HepG2 (cell line): ENCODE results near the gene NREP. TPM values are rescaled to one million over a fixed set of nuclear protein-coding genes. Genes with fewer than 3 reads are reported as not detected.

Experiments
- ATAC-seq: fragments of 200-7000 bp; cut with Tn5 transposase; 3 replicates; pipeline ENCODE4 v1.9.1; 2020; ENCODE audit warnings: mild to moderate bottlenecking, moderate library complexity
- BruUV-seq: library from RNA; stranded (reverse); fragments of 400-500 nt; replicated peaks from 2 replicates; lab custom pipeline; 2021; lab: Mats Ljungman, UMichigan
- CTCF ChIA-PET: fragments of 300-600 bp; formaldehyde crosslinking; extraction: SDS; loops from one replicate; lab custom pipeline; 2021; ENCODE audit warnings: low total read pairs, inconsistent platforms, low intra/inter-chr PET ratio; lab: Yijun Ruan, JAX
- POLR2A ChIA-PET: fragments of 350-600 bp; sonication (Branson Sonifier 250); formaldehyde crosslinking; loops from one replicate; lab custom pipeline; 2020; ENCODE audit warnings: antibody characterized with exemption, inconsistent platforms; lab: Yijun Ruan, JAX
- DNase-seq: peaks from one replicate; pipeline ENCODE4 v3.0.0-alpha.2; 2015; ENCODE audit warnings: low spot score
- FAIRE-seq: peaks from 3 replicates; lab custom pipeline; 2011; peaks lifted over from hg19 to GRCh38; lab: Jason Lieb, UNC
- H2AFZ ChIP-seq: one replicate; pipeline ENCODE4 v1.6.1; 2011; ENCODE audit warnings: low read length, inconsistent platforms
- H3K27ac ChIP-seq: fragments of 300-600 bp; 3 replicates; pipeline ENCODE4 v1.8.0; 2011; ENCODE audit warnings: mixed run types, mild to moderate bottlenecking, mixed read lengths, low read length, inconsistent platforms; ENCODE audit not compliant: insufficient read depth; ENCODE audit errors: extremely low read length
- H3K27me3 ChIP-seq, 2 experiments: fragments of 200-600 bp in 1 of 2; 2 replicates in 1 of 2; 3 replicates in 1 of 2; pipeline versions ENCODE4 v1.6.0 to v1.8.0; 2011; ENCODE audit warnings: low read length in 2 of 2, mild to moderate bottlenecking in 2 of 2, moderate library complexity in 2 of 2, inconsistent platforms in 1 of 2; ENCODE audit not compliant: insufficient read depth in 2 of 2, control insufficient read depth in 1 of 2
- H3K36me3 ChIP-seq, 2 experiments: fragments of 200-600 bp in 1 of 2; replicated peaks in 1 of 2; 2 replicates in 1 of 2; 3 replicates in 1 of 2; pipeline versions ENCODE4 v1.5.1 to v1.8.0; 2011; ENCODE audit warnings: low read length in 2 of 2, inconsistent platforms in 1 of 2; ENCODE audit not compliant: insufficient read depth in 2 of 2, control insufficient read depth in 1 of 2
- H3K4me1 ChIP-seq: 2 replicates; pipeline ENCODE4 v1.5.1; 2012; ENCODE audit warnings: low read length, inconsistent platforms; ENCODE audit not compliant: insufficient read depth
- H3K4me2 ChIP-seq: 2 replicates; pipeline ENCODE4 v1.6.0; 2011; ENCODE audit warnings: low read depth, low read length, inconsistent platforms
- H3K4me3 ChIP-seq, 3 experiments: fragments of 200-600 bp in 1 of 3; sonication (generic), shearing (Covaris generic) in 1 of 3; replicated peaks in 1 of 3; 2 replicates each; pipeline ENCODE4 v1.5.1; 2011 to 2016; ENCODE audit warnings: low read length in 3 of 3, inconsistent platforms in 2 of 3, low read depth in 2 of 3, mild to moderate bottlenecking in 2 of 3, control low read depth in 1 of 3, mixed read lengths in 1 of 3; ENCODE audit not compliant: insufficient read depth in 1 of 3
- H3K79me2 ChIP-seq: one replicate; pipeline ENCODE4 v1.6.1; 2011; ENCODE audit warnings: low read length, inconsistent platforms; ENCODE audit not compliant: insufficient read depth
- H3K9ac ChIP-seq: 2 replicates; pipeline ENCODE4 v1.6.0; 2011; ENCODE audit warnings: mild to moderate bottlenecking, low read depth, low read length, inconsistent platforms; ENCODE audit not compliant: insufficient read depth
- H3K9me3 ChIP-seq: 2 replicates; pipeline ENCODE4 v1.5.1; 2012; ENCODE audit warnings: mild to moderate bottlenecking, low read length
- H4K20me1 ChIP-seq: 2 replicates; pipeline ENCODE4 v1.6.0; 2011; ENCODE audit warnings: inconsistent platforms, mild to moderate bottlenecking, low read length, moderate library complexity; ENCODE audit not compliant: insufficient read depth
- HMGXB3 ChIP-seq: sonication (generic); formaldehyde crosslinking; IDR thresholded peaks from 2 replicates; pipeline ENCODE4 v1.4.0; 2020; ENCODE audit warnings: missing genetic modification reagents, borderline replicate concordance
- SP1 ChIP-seq, 2 experiments: fragments of 450-650 bp in 1 of 2; sonication (generic) in 1 of 2; formaldehyde crosslinking in 1 of 2; IDR thresholded peaks; 2 replicates each; pipeline versions ENCODE4 v1.4.0 to v1.6.1; 2016 to 2020; ENCODE audit warnings: missing genetic modification reagents in 1 of 2
- TRIM22 ChIP-seq: fragments of 450-650 bp; IDR thresholded peaks from 2 replicates; pipeline ENCODE4 v1.6.1; 2017
- ZNF143 ChIP-seq: sonication (generic); formaldehyde crosslinking; IDR thresholded peaks from 2 replicates; pipeline ENCODE4 v1.4.0; 2020; ENCODE audit warnings: missing genetic modification reagents
- ZNF704 ChIP-seq: sonication (generic); formaldehyde crosslinking; IDR thresholded peaks from 2 replicates; pipeline ENCODE4 v1.8.1; 2023; ENCODE audit warnings: mild to moderate bottlenecking, inconsistent platforms, moderate library complexity, missing genetic modification reagents, borderline replicate concordance
- ZNF775 ChIP-seq: sonication (generic); formaldehyde crosslinking; IDR thresholded peaks from 2 replicates; pipeline ENCODE4 v1.4.0; 2020; ENCODE audit warnings: missing genetic modification reagents, mild to moderate bottlenecking, moderate library complexity, borderline replicate concordance
- ZSCAN30 ChIP-seq: sonication (generic); formaldehyde crosslinking; IDR thresholded peaks from 2 replicates; pipeline ENCODE4 v1.5.0; 2020; ENCODE audit warnings: mild to moderate bottlenecking, missing genetic modification reagents
- WGBS: methylation state at CpG from one replicate; pipeline ENCODE4 v1.1.6; 2017; ENCODE audit warnings: low lambda C conversion rate; 5-methylcytosine and 5-hydroxymethylcytosine counted together
- in situ Hi-C: cut with HindIII; loops from 2 replicates; pipeline ENCODE4 v1.10.0; 2017; ENCODE audit warnings: low pct_unique_long_range_greater_than_20kb; ENCODE audit not compliant: extremely low pct_ligation_motif_present
- intact Hi-C: fragments of 100-400 bp; cut with micrococcal nuclease; formaldehyde crosslinking; loops from one replicate; pipeline ENCODE4 v1.10.0; 2022; ENCODE audit not compliant: unreplicated experiment
- polyA plus RNA-seq, 8 experiments: library from polyadenylated mRNA; depleted of rRNA in 3 of 8; stranded (reverse) in 7 of 8; unstranded in 1 of 8; fragments of >200 nt; fragmentation: Illumina TruSeq in 4 of 8; extraction: Trizol in 4 of 8; gene quantifications; 2 replicates each; pipeline versions ENCODE4 v1.2.1 to v1.2.3, GENCODE V29; 2011 to 2016; ENCODE audit warnings: low read depth in 4 of 8, missing spikeins in 1 of 8, mixed read lengths in 1 of 8; ENCODE audit not compliant: insufficient read depth in 1 of 8
- total RNA-seq, 5 experiments: library from RNA; depleted of rRNA; stranded (reverse); fragments of >200 nt; fragmentation: Illumina TruSeq; extraction: Trizol; gene quantifications; 2 replicates each; pipeline ENCODE4 v1.2.3, GENCODE V29; 2016; ENCODE audit warnings: low read depth in 1 of 5
- TF ChIP-seq, protein P1 (sequence below): sonication (generic); formaldehyde crosslinking; IDR thresholded peaks from 2 replicates; pipeline ENCODE4 v1.5.0; 2020; ENCODE audit warnings: mild to moderate bottlenecking, missing genetic modification reagents, borderline replicate concordance

NREP gene
- total and polyA plus RNA-seq, 2 of the 13 experiments (the other 11 are each of a cell fraction or from before 2014, with no cell fraction given), result 40.5 to 102 TPM

DNA sequence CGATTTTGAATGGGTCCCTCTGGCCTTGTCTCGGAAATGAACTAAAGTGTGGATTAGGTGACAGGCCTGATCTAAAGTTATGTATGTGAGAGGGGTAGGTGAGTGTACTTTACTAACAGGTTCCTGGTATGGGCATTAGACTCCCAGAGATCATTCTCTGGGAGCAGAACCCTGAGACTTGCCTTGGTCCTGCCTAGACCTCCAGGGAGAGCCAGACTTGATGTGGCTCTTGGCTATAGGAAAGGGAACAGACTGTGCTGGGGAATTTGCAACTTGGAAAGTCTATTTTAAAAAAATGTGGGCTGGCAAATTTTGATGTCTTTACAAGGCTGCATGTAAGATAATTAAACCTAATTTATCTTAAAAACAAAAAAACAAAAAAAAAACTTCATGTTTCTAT, 49.8 kb upstream of the NREP start (continued):
- TF ChIP-seq HMGXB3 (CRISPR knock-in tag), result no peak
- no peak for TF ChIP-seq ZSCAN30
- TF ChIP-seq SP1 (IDR thresholded peaks at IDR 0.05), result no peak
- TF ChIP-seq SP1 (CRISPR knock-in tag; IDR thresholded peaks at IDR 0.05), result no peak
- no peak for TF ChIP-seq ZNF704
- no peak for TF ChIP-seq ZNF143 (CRISPR knock-in tag)

GRCh38 chr5:111806156-111806555, 49.2 kb upstream of the NREP start:
- Histone ChIP-seq H3K79me2 (no peaks in the 10 kb centered on the region), H3K27me3 (no peaks in the 10 kb centered on the region), H3K36me3 (no peaks in the 10 kb centered on the region), H4K20me1 (no peaks in the 10 kb centered on the region), H2AFZ (no peak overlapping the region), H3K4me3 (no peak overlapping the region), H3K9me3 (no peaks in the 10 kb centered on the region), H3K4me1 (no peaks in the 10 kb centered on the region), H3K27ac (no peak overlapping the region), H3K4me2 (no peak overlapping the region), H3K9ac (no peak overlapping the region)
- CTCF ChIA-PET, result no interaction called here
- FAIRE-seq (no peak), DNase-seq (no peak), ATAC-seq (no peak)
- POLR2A ChIA-PET, result no interaction called here
- 57% methylated on average over 2 of the region's 2 CpGs for WGBS
- in situ Hi-C loops, result no loop called here
- no TSS peak for BruUV-seq
- intact Hi-C loops, result no loop called here
- TF ChIP-seq, protein P1, sequence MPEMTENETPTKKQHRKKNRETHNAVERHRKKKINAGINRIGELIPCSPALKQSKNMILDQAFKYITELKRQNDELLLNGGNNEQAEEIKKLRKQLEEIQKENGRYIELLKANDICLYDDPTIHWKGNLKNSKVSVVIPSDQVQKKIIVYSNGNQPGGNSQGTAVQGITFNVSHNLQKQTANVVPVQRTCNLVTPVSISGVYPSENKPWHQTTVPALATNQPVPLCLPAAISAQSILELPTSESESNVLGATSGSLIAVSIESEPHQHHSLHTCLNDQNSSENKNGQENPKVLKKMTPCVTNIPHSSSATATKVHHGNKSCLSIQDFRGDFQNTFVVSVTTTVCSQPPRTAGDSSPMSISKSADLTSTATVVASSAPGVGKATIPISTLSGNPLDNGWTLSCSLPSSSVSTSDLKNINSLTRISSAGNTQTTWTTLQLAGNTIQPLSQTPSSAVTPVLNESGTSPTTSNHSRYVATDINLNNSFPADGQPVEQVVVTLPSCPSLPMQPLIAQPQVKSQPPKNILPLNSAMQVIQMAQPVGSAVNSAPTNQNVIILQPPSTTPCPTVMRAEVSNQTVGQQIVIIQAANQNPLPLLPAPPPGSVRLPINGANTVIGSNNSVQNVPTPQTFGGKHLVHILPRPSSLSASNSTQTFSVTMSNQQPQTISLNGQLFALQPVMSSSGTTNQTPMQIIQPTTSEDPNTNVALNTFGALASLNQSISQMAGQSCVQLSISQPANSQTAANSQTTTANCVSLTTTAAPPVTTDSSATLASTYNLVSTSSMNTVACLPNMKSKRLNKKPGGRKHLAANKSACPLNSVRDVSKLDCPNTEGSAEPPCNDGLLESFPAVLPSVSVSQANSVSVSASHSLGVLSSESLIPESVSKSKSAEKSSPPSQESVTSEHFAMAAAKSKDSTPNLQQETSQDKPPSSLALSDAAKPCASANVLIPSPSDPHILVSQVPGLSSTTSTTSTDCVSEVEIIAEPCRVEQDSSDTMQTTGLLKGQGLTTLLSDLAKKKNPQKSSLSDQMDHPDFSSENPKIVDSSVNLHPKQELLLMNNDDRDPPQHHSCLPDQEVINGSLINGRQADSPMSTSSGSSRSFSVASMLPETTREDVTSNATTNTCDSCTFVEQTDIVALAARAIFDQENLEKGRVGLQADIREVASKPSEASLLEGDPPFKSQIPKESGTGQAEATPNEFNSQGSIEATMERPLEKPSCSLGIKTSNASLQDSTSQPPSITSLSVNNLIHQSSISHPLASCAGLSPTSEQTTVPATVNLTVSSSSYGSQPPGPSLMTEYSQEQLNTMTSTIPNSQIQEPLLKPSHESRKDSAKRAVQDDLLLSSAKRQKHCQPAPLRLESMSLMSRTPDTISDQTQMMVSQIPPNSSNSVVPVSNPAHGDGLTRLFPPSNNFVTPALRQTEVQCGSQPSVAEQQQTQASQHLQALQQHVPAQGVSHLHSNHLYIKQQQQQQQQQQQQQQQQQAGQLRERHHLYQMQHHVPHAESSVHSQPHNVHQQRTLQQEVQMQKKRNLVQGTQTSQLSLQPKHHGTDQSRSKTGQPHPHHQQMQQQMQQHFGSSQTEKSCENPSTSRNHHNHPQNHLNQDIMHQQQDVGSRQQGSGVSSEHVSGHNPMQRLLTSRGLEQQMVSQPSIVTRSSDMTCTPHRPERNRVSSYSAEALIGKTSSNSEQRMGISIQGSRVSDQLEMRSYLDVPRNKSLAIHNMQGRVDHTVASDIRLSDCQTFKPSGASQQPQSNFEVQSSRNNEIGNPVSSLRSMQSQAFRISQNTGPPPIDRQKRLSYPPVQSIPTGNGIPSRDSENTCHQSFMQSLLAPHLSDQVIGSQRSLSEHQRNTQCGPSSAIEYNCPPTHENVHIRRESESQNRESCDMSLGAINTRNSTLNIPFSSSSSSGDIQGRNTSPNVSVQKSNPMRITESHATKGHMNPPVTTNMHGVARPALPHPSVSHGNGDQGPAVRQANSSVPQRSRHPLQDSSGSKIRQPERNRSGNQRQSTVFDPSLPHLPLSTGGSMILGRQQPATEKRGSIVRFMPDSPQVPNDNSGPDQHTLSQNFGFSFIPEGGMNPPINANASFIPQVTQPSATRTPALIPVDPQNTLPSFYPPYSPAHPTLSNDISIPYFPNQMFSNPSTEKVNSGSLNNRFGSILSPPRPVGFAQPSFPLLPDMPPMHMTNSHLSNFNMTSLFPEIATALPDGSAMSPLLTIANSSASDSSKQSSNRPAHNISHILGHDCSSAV (CRISPR knock-in tag), result no peak
- TF ChIP-seq TRIM22 (no peak), ZNF775 (CRISPR knock-in tag) (no peak)
